ENCODE data around the gene GRB10. TPM values are rescaled to one million over a fixed set of nuclear protein-coding genes. Genes with fewer than 3 reads are reported as not detected.

Gene GRB10
- total RNA-seq, 1 donor from 2014 or later: 48.6 TPM

- no peaks in the 10 kb centered on the region for H3K9me3 ChIP-seq
- no peaks in the 10 kb centered on the region for H3K27me3 ChIP-seq
- H3K4me3 ChIP-seq: no peak overlapping the region
- H3K27ac ChIP-seq: no peak overlapping the region
- intact Hi-C loops (cut with DNase I): no loop called here
- no peaks in the 10 kb centered on the region for H3K36me3 ChIP-seq
- no peak for TF ChIP-seq POLR2AphosphoS5 (IDR thresholded peaks at IDR 0.05; ENCODE audit: insufficient read depth in 1 of 2, low read depth in 1 of 2)
- TF ChIP-seq CTCF (IDR thresholded peaks at IDR 0.05): no peak
- no peak for TF ChIP-seq POLR2A (IDR thresholded peaks at IDR 0.05)
- DNase-seq (ENCODE audit: extremely low spot score in 2 of 2): no peak
- no peaks in the 10 kb centered on the region for H3K4me1 ChIP-seq
Observed at GRCh38 chr7:50640256-50640655, 142.4 kb downstream of the GRB10 start.

- H3K36me3 ChIP-seq: no peaks in the 10 kb centered on the region
- DNase-seq (ENCODE audit: extremely low spot score in 2 of 2): no peak
- TF ChIP-seq CTCF (IDR thresholded peaks at IDR 0.05) (no peak), POLR2AphosphoS5 (IDR thresholded peaks at IDR 0.05; ENCODE audit: insufficient read depth in 1 of 2, low read depth in 1 of 2) (no peak), POLR2A (IDR thresholded peaks at IDR 0.05) (no peak)
Observed at GRCh38 chr7:50637725-50638643, 144.7 kb downstream of the GRB10 start.

GRCh38 chr7:50634378-50634777 lies 148.3 kb downstream of the GRB10 start:
- intact Hi-C loops (cut with DNase I): no loop called here
- Histone ChIP-seq H3K36me3 (no peaks in the 10 kb centered on the region), H3K27ac (no peak overlapping the region), H3K4me1 (no peaks in the 10 kb centered on the region), H3K9me3 (no peaks in the 10 kb centered on the region), H3K27me3 (no peaks in the 10 kb centered on the region), H3K4me3 (no peak overlapping the region)
- DNase-seq (ENCODE audit: extremely low spot score in 2 of 2): no peak
- TF ChIP-seq POLR2A (IDR thresholded peaks at IDR 0.05) (no peak), POLR2AphosphoS5 (IDR thresholded peaks at IDR 0.05; ENCODE audit: insufficient read depth in 1 of 2, low read depth in 1 of 2) (no peak), CTCF (IDR thresholded peaks at IDR 0.05) (no peak)

More at GRCh38 chr7:50637725-50638643, 144.7 kb downstream of the GRB10 start:
- H3K4me3 ChIP-seq: no peak overlapping the region
- no peaks in the 10 kb centered on the region for H3K9me3 ChIP-seq
- intact Hi-C loops (cut with DNase I): no loop called here
- no peak overlapping the region for H3K27ac ChIP-seq
- no peaks in the 10 kb centered on the region for H3K27me3 ChIP-seq
- no peaks in the 10 kb centered on the region for H3K4me1 ChIP-seq

- Histone ChIP-seq H3K4me3 (no peak overlapping the region), H3K4me1 (no peaks in the 10 kb centered on the region), H3K27ac (no peak overlapping the region), H3K36me3 (no peaks in the 10 kb centered on the region), H3K27me3 (no peaks in the 10 kb centered on the region), H3K9me3 (no peaks in the 10 kb centered on the region)
- intact Hi-C loops (cut with DNase I): no loop called here
- TF ChIP-seq CTCF (IDR thresholded peaks at IDR 0.05) (no peak), POLR2A (IDR thresholded peaks at IDR 0.05) (no peak), POLR2AphosphoS5 (IDR thresholded peaks at IDR 0.05; ENCODE audit: insufficient read depth in 1 of 2, low read depth in 1 of 2) (no peak)
- DNase-seq (ENCODE audit: extremely low spot score in 2 of 2): no peak
Observed at GRCh38 chr7:50633414-50633710, 149.3 kb downstream of the GRB10 start.
